NB4 (cell line): ENCODE measurements around the gene IFT81.

Source experiments
- CTCF ChIP-seq: IDR thresholded peaks from one replicate; pipeline ENCODE4 v1.5.1; 2012; ENCODE audit warnings: low read depth, low read length
- MAX ChIP-seq: IDR thresholded peaks from 2 replicates; pipeline ENCODE4 v1.6.1; 2011; ENCODE audit warnings: low read depth, low read length
- MYC ChIP-seq: IDR thresholded peaks from 2 replicates; pipeline ENCODE4 v1.6.1; 2011; ENCODE audit warnings: low read depth, low read length
- POLR2A ChIP-seq: IDR thresholded peaks from 2 replicates; pipeline ENCODE4 v1.6.1; 2011; ENCODE audit warnings: mild to moderate bottlenecking; ENCODE audit not compliant: insufficient read length; ENCODE audit errors: extremely low read depth

- TF ChIP-seq CTCF: no peak
- no peak for TF ChIP-seq POLR2A
- TF ChIP-seq MYC: no peak
- TF ChIP-seq MAX: no peak
Observed at GRCh38 chr12:110205931-110206330, 81.8 kb downstream of the IFT81 start.
